ENCODE data around the gene WDR36. TPM values are rescaled to one million over a fixed set of nuclear protein-coding genes. Genes with fewer than 3 reads are reported as not detected.

WDR36 gene
- total and polyA plus RNA-seq, 9 of the 15 experiments (the other 6 are each of a cell fraction or from before 2014, with no cell fraction given): 25.7 to 68.0 (median 41.5) TPM

GRCh38 chr5:111092062-111092853 is at the start of gene WDR36 (continued):
- no peak for TF ChIP-seq STAT6 (CRISPR knock-in tag; IDR thresholded peaks at IDR 0.05)
- TF ChIP-seq ASH1L (IDR thresholded peaks at IDR 0.05; ENCODE audit: borderline replicate concordance, low read depth, partially characterized antibody): peak; percentile 68
- peak; percentile 76 for TF ChIP-seq ELF2 (CRISPR knock-in tag; IDR thresholded peaks at IDR 0.05)
- no peak; the same call in 1 of the 2 replicates for TF ChIP-seq ZNF217 (CRISPR knock-in tag; IDR thresholded peaks at IDR 0.05)
- 0 out of 2 replicates have a peak, but pooled peaks have one; percentile 25 for TF ChIP-seq ZNF165 (CRISPR knock-in tag; IDR thresholded peaks at IDR 0.05; ENCODE audit: borderline replicate concordance)
- TF ChIP-seq FOXP4 (CRISPR knock-in tag; IDR thresholded peaks at IDR 0.05; ENCODE audit: borderline replicate concordance): peak; percentile 85; the same call in 1 of the 2 replicates
- TF ChIP-seq KLF10 (CRISPR knock-in tag; IDR thresholded peaks at IDR 0.05): no peak
- 0 out of 2 replicates have a peak, but pooled peaks have one; percentile 32 for TF ChIP-seq DPF2 (IDR thresholded peaks at IDR 0.05)
- TF ChIP-seq NEUROD1 (IDR thresholded peaks at IDR 0.05; ENCODE audit: borderline replicate concordance, low read depth, low read length, partially characterized antibody): peak; percentile 86
- TF ChIP-seq HDAC8 (tag; IDR thresholded peaks at IDR 0.05): no peak
- TF ChIP-seq ZNF316 (IDR thresholded peaks at IDR 0.05): no peak
- TF ChIP-seq CHD1 (IDR thresholded peaks at IDR 0.05; ENCODE audit: low read length): no peak
- TF ChIP-seq IRF9 (tag; IDR thresholded peaks at IDR 0.05): no peak
- peak; percentile 92 for TF ChIP-seq MYC (IDR thresholded peaks at IDR 0.05; ENCODE audit: low read depth, low read length)
- TF ChIP-seq MYC (CRISPR knock-in tag; IDR thresholded peaks at IDR 0.05; ENCODE audit: borderline replicate concordance, low read depth): peak; percentile 82
- peak; percentile 64; the same call in 1 of the 2 replicates for TF ChIP-seq ZNF668 (CRISPR knock-in tag; IDR thresholded peaks at IDR 0.05)
- no peak; the same call in 1 of the 2 replicates for TF ChIP-seq GTF2F1 (IDR thresholded peaks at IDR 0.05; ENCODE audit: low read depth, low read length)
- no peak for TF ChIP-seq MAFF (IDR thresholded peaks at IDR 0.05; ENCODE audit: low read length)
- no peak; the same call in 1 of the 2 replicates for TF ChIP-seq ZNF121 (CRISPR knock-in tag; conservative IDR thresholded peaks at IDR 0.05)
- no peak for TF ChIP-seq WHSC1 (IDR thresholded peaks at IDR 0.05; ENCODE audit: low read length)
- TF ChIP-seq SUPT5H (IDR thresholded peaks at IDR 0.05): peak; percentile 89
- peak; percentile 73 for TF ChIP-seq POLR2B (IDR thresholded peaks at IDR 0.05; ENCODE audit: low read depth, partially characterized antibody)
- TF ChIP-seq CXXC5 (CRISPR knock-in tag; IDR thresholded peaks at IDR 0.05): peak; percentile 86
- TF ChIP-seq GABPB1 (CRISPR knock-in tag; IDR thresholded peaks at IDR 0.05): peak; percentile 99
- no peak for TF ChIP-seq PCBP1 (IDR thresholded peaks at IDR 0.05; ENCODE audit: low read depth, low read length, poor library complexity, severe bottlenecking)
